ENCODE data around the gene ZC3H18. TPM values are rescaled to one million over a fixed set of nuclear protein-coding genes. Genes with fewer than 3 reads are reported as not detected.
A peak's percentile ranks its signal among the peaks of the same experiment; 100 is the strongest.

The ZC3H18 gene
- polyA plus RNA-seq, 1 experiment = 11.2 TPM

- H3K36me3 ChIP-seq (ENCODE audit: control insufficient read depth, insufficient read depth, low read length) = no peaks in the 10 kb centered on the region
- ChIA-PET POLR2A (no interaction called here), CTCF (interaction anchor here (0.6 to 0.7 kb wide), 3 partner anchors 29 to 566 kb away, joined by 3 read pairs; no protein-coding TSS in a partner anchor)
- H3K4me3 ChIP-seq (ENCODE audit: low read depth, low read length) = peak overlapping the region; percentile 81
- DNase-seq (ENCODE audit: low read depth) = no peak
- TF ChIP-seq CTCF (IDR thresholded peaks at IDR 0.05; ENCODE audit: insufficient read depth, low read depth, low read length) = no peak
- no peaks in the 10 kb centered on the region for H3K27me3 ChIP-seq (ENCODE audit: control insufficient read depth, insufficient read depth, low read length)
These were observed 1.2 kb upstream of the ZC3H18 start for GRCh38 chr16:88568710-88569613.

- H3K36me3 ChIP-seq (ENCODE audit: control insufficient read depth, insufficient read depth, low read length) = no peaks in the 10 kb centered on the region; the same call in 1 of the 2 replicates
- peak overlapping the region; percentile 81 for H3K4me3 ChIP-seq (ENCODE audit: low read depth, low read length)
- H3K27me3 ChIP-seq (ENCODE audit: control insufficient read depth, insufficient read depth, low read length) = no peaks in the 10 kb centered on the region
- ChIA-PET POLR2A (interaction anchor here (0.6 to 0.7 kb wide), 3 partner anchors 117 to 561 kb away, joined by 3 to 6 read pairs (median 5); partner anchors contain the start of gene ZFPM1), CTCF (interaction anchor here (0.6 to 1.1 kb wide), 2 partner anchors 13 to 80 kb away, joined by 3 read pairs; no protein-coding TSS in a partner anchor)
- no peak for DNase-seq (ENCODE audit: low read depth)
- TF ChIP-seq CTCF (IDR thresholded peaks at IDR 0.05; ENCODE audit: insufficient read depth, low read depth, low read length) = no peak
These were observed 604 bp upstream of the ZC3H18 start for GRCh38 chr16:88569614-88569984.

- CTCF ChIA-PET = interaction anchor here (0.5 to 1.6 kb wide), 4 partner anchors 12 to 588 kb away, joined by 3 to 4 read pairs (median 3); no protein-coding TSS in a partner anchor
- no peak for DNase-seq (ENCODE audit: low read depth)
- H3K27me3 ChIP-seq (ENCODE audit: control insufficient read depth, insufficient read depth, low read length) = no peaks in the 10 kb centered on the region
- POLR2A ChIA-PET = no interaction called here
- H3K36me3 ChIP-seq (ENCODE audit: control insufficient read depth, insufficient read depth, low read length) = no peaks in the 10 kb centered on the region; the same call in 1 of the 2 replicates
- no peak for TF ChIP-seq CTCF (IDR thresholded peaks at IDR 0.05; ENCODE audit: insufficient read depth, low read depth, low read length)
- H3K4me3 ChIP-seq (ENCODE audit: low read depth, low read length) = peak overlapping the region; percentile 88
These were observed 489 bp downstream of the ZC3H18 start for GRCh38 chr16:88570691-88571092.

DNA sequence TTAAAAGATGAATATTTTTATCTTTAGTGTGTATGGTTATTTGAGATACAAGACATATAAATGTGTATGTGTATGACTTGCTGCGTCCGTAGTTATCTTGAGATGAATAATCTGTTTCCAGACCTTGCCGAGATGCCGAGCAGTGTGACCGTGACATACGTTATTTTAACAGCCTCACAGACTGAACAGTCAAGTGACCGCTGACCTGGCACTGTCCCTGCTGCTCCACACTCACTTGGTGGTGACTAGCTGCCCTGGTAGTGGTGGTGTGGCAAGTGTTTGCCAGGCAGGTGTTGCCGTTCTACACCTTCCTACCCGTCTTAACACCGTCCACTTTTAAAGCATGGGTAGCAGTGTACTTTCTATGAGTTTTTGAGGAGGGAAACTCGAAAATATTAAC lies 5.0 kb downstream of the ZC3H18 start:
- Histone ChIP-seq H3K4me3 (ENCODE audit: low read depth, low read length) (no peak overlapping the region), H3K36me3 (ENCODE audit: control insufficient read depth, insufficient read depth, low read length) (peaks cover 14% of the 10 kb centered on the region), H3K27me3 (ENCODE audit: control insufficient read depth, insufficient read depth, low read length) (no peaks in the 10 kb centered on the region)
- CTCF ChIA-PET = no interaction called here
- POLR2A ChIA-PET = no interaction called here
- no peak for DNase-seq (ENCODE audit: low read depth)
- no peak for TF ChIP-seq CTCF (IDR thresholded peaks at IDR 0.05; ENCODE audit: insufficient read depth, low read depth, low read length)

DNA sequence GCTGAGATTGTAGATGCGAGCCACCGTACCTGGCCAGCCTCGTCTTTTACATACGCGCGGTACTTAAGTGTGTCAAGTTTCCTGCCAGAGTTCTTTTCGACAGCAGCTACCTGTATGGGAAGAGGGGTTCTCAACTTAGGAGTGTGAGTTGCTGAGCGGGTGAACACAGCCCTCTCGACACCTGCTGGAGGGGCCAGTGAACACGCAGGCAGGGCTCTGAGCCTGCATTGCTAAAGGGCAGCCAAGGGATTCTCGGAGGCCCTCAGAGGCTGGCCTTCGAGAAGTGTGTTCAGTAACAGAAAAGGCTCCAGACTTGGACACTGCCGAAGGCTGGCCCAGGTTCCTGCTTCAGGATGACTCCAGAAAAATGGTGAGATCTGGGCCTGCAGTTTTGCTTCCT lies 6.1 kb downstream of the ZC3H18 start:
- no peak for DNase-seq (ENCODE audit: low read depth)
- Histone ChIP-seq H3K36me3 (ENCODE audit: control insufficient read depth, insufficient read depth, low read length) (peaks cover 16% of the 10 kb centered on the region), H3K4me3 (ENCODE audit: low read depth, low read length) (no peak overlapping the region), H3K27me3 (ENCODE audit: control insufficient read depth, insufficient read depth, low read length) (no peaks in the 10 kb centered on the region)
- TF ChIP-seq CTCF (IDR thresholded peaks at IDR 0.05; ENCODE audit: insufficient read depth, low read depth, low read length) = no peak
- ChIA-PET POLR2A (no interaction called here), CTCF (no interaction called here)

Measured in BJ (cell line).